T follicular helper cell (primary cell): ENCODE results near the gene CCL27.
"Not testable (repeated sequence)": the region's sequence is repeated elsewhere in the genome, so short reads cannot be mapped to it uniquely, and the experiment has no call there.

Experiments used
- DNase-seq: peaks from one replicate; pipeline ENCODE4 v3.0.0-alpha.2; 2020; ENCODE audit warnings: low read depth

Gene CCL27

DNA sequence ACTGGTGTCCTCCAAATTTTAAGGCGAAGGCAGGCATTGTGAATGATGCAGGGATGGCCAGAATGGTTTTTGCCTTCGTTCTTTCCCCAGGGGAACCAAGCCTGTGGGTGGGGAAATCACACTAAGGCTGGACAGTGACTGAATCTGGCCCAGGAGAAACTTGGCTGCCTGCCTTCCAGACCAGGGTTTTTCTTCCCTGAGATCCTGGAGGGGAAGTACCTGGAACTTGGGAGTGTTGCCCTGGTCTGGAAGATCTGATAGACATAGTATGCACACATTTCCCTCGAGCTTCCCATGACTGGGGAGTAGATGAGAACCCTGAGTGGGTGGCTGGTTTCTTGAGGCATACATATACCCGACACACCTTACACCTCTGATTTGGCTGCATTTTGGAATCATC, 11.1 kb downstream of the CCL27 start:
- DNase-seq = no peak

DNA sequence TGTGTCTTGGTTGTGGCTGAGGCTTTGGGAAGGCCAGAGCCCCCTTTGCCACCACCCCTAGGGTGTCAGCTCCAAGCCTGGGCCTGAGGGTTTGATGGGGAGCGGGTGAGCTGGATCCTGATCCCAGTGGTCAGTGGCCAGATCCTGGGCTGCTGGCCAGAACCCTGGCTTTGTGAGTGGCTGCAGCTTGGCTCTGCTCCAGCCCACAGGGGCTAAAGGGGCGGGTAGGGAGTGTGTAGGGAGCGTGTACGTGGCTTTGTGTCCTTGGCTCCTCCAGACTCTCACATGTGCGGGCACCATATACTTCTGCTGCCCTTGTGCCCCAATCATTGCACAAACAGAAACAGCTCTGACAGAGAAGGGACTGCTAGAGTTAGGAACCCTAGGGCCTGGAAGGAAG, 11.6 kb downstream of the CCL27 start:
- no peak for DNase-seq

DNA sequence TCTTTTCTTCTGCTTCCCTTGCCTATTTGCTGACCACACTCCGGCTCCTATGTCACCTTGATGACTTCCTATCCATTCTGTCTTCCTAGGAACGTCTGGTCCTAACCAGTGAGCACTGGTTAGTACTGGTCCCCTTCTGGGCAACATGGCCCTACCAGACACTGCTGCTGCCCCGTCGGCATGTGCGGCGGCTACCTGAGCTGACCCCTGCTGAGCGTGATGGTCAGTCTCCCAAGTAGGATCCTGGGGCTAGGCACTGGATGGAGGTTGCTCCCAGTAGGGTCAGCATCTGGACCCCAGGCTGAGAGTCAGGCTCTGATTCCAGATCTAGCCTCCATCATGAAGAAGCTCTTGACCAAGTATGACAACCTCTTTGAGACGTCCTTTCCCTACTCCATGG, 13.8 kb downstream of the CCL27 start:
- DNase-seq = no peak

DNA sequence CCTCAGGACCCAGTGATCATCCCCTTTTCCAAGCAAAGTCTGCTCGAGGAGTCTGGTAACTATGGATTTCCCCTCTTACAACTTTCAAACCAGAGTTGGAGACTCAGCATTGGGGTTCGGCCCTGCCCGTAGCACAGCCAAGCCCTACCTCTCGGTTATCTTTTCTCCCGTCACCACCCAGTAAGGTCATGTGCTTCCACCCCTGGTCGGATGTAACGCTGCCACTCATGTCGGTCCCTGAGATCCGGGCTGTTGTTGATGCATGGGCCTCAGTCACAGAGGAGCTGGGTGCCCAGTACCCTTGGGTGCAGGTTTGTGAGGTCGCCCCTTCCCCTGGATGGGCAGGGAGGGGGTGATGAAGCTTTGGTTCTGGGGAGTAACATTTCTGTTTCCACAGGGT, 14.8 kb downstream of the CCL27 start:
- DNase-seq = no peak

DNA sequence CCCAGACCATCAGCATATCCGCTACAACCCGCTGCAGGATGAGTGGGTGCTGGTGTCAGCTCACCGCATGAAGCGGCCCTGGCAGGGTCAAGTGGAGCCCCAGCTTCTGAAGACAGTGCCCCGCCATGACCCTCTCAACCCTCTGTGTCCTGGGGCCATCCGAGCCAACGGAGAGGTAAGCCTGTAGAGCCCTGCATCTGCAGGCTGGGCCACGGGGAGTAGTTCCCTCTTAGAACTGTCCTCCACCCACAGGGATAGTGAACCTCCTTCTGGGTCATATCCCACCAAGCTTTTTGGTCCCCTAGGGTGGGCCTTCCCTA, 15.4 kb downstream of the CCL27 start:
- DNase-seq = no peak

DNA sequence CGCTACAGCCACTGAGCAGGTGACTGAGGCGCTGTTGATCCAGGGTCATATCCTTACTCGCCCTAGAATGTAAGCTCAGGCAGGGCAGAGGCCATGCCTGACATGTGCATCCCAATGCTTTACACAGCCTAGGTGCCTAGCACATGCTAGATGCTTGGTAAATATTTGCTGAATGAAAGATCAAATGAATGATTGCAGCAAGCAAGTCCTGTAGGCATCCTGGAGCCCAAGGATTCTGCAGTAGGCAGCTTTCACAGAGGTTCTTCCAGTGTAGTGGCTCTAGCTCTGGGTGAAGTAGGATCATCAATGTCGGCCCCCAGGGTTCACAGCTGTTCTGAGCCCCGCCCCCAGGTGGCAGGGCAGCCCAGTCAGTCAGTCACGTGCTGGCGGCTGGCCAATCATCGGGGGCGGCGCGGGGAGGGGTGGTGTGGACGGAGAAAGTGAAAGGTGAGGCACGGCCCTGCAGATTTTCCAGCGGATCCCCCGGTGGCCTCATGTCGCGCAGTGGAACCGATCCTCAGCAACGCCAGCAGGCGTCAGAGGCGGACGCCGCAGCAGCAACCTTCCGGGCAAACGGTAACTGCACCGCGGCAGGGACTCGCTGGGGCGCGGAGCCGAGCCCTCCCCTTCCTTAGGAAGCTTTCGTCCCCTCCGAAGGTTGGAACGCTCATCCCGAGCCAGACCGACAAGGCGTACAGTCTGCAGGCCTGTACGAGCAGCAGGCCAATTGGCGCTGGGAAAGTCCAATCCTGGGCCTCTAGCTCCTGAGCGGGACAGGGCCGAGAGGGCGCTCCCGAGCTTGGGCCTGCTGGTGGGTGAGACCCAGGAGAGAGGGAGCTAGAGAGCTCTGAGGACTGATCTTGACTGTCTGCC, 16.0 kb downstream of the CCL27 start, which contains the start of gene GALT:
Gene GALT, plus strand, starts transcription at position 465 of the 873 bp plus-strand sequence. Its CDS starts 30 bp downstream, at position 495.
- peak; percentile 95 for DNase-seq

DNA sequence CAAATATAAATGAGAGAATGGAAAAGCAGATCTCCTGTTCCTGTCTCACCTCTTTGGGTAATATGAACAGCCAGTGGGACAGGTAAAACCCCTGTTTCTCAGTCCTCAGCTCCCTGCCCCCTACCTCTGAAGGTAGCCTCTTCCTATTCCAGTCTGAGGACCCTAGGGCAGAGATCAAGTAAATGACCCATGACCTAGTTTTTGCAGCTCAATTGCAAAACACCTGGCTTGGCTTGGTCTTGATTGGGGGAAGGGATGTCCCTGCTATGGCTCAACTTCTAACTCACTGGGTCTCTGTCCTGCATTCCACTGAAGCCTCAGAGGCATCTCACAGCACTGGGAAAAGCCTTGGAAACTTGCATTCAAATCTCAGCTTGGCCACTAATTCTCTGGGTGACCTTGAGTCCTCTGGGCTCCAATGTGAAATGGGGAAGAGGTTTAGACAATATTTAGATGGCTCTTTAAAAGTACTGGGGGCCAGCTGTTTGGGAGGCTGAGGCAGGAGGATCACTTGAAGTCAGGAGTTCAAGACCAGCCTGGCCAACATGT, 17.6 kb downstream of the CCL27 start:
- no peak for DNase-seq

DNA sequence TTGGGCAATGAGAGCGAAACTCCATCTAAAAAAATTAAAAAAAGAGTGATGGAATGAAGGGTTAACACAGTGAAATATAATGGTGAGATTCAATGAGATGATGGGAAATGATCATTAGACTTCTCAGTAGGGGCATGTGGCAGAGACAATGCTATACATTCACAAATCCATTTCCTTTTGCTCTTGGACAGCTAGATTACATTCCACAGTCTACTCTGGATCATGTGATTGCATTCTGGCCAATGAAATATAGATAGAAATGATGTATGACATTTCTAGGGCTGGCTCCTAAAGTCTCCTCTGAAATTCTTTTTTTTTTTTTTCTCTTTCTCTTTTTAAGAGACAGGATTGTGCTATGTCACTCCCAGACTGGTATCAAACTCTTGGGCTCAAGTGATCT, 19.8 kb downstream of the CCL27 start:
- no peak for DNase-seq

DNA sequence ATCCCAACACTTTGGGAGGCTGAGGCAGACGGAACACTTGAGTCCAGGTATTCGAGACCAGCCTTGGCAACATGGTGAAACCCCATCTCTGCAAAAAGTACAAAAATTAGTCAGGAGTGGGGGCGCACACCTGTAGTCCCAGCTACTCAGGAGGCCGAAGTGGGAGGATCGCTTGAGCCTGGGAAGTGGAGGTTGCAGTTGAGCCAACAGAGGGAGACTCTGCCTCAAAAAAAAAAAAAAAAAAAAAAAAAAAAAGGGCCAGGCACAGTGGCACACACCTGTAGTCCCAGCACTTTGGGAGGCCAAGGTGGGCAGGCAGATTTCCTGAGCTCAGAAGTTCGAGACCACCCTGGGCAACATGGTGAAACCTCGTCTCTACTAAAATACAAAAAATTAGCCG, 23.1 kb downstream of the CCL27 start:
- DNase-seq = not testable (repeated sequence)

DNA sequence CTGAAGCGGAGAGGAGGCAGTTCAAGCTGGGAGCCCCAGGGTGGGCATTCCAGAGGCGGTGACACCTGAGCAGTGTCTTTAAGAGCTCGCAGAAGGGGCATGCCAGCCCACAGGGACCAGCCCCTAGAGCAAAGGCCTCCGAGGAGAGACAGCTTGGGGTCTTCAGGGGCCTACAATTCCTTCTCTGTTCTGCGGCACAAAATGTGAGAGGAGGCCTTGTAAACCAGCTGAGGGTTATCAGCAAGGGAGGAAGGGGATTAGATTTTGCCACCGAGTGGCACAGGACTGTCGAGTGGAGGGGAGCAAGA, 24.4 kb downstream of the CCL27 start:
- no peak for DNase-seq

DNA sequence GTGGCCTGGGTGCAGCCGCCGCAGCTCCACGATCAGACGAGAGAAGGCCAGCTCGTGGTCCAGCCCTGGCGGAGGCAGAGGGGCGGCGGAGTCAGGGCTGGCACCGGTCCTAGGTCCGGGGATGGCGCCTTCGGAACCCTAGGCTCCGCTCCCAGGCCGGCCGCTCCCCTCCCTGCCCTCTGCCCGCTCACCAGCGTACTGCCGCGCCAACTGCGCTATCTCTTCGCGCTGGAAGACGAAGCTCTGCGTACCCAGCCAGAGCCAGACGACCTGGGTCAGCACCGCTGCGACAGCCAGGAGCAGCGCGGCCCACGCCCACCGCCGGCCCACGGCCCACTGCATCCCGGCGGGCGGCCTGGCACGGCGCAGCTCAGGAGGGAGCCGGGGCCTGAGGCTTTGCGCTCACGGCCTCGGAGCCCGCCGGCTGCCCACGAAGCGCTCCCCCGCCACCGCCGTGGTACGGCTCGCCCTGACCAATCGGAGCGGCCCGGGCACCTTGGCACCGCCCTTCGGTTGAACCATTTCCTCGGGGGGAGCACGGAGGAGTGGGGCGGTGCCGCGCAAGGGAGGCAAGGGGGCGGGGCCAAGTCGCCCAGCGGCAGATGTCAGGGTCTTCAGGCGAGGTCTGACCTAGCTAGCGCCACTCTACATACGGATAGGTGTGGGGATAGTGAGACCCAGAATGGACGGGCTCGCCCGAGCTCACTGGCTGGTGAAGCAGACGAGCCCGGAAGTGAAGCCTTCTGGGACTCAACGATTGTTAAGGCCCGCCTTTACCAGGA, 24.9 kb downstream of the CCL27 start, which contains the start of gene SIGMAR1:
Gene SIGMAR1, minus strand, starts transcription at position 432 of the 782 bp plus-strand sequence. Its CDS starts 90 bp downstream, at position 342.
- DNase-seq = peak; percentile 88

DNA sequence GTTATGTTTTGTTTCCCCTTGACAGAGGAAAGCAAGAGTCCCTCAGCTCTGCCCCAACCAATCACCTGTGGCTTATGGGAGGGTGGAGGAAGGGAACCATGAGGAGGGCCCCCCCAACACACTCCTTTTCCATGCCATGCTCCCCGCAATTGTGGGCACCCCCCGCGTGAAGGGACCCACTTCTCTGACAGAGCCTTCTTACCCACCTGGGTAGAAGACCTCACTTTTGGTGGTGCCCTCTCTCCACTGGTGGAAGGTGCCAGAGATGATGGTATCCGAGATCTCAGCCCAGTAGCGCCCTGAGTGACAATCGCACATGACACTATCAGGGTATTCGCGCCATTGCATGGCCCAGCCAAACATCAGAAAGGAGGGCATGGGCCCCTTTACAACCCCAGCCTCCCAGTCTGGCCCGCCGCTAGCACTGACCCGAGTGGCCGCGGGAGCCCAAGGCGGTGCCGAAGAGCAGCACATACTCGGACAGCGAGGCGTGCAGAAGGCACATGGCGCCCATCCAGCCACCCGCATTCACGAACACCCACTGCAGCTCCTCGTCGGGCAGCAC, 25.6 kb downstream of the CCL27 start:
- DNase-seq = no peak

DNA sequence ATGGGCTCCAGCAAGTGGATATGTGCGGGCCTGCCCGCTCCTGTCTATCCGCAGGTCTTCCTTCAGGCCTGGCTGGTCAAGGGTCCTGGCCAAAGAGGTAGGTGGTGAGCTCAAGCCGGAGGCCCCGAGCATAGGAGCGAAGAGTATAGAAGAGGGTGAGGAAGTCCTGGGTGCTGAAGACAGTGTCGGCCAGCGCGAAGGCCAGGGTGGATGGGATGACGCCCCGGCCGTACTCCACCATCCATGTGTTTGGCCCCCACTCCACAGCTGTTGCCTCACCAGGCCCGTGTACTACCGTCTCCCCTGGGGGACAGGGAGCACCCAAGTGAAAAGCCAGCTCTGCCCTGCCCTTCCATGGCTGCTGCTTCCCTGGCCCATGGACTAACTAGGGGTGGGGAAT, 26.9 kb downstream of the CCL27 start:
- no peak for DNase-seq

DNA sequence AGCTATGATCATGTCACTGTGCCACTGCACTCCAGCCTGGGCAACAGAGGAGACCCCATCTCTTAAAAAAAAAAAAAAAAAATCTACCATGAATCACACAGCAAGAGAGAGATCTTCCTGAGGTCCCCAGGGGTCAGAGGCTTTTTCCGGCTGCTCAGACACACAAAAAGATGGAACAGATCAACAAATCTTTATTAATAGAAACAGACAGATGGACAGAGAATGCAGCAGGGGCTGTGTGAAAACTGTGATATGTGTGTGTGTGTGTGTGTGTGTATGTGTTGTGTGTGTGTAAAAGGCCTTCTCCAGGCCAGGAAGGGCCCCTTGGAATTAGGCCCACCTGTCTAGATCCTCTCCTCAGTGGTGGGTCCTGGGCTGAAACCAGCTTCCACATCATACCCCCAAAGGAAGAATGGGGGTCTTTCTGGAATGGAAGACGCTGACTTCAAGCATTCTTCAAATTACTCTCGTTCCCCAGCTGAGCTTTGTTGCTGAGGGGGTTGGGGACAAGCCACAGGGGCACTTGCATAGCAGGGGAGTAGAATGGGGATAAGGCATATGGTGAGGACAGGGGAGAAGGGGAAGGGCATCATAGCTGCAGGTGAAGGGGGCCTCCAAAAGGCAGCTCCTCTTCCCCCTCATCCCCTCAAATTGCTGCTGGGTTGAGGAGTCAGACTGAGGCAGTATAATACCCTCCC, 27.8 kb downstream of the CCL27 start:
- DNase-seq = no peak

DNA sequence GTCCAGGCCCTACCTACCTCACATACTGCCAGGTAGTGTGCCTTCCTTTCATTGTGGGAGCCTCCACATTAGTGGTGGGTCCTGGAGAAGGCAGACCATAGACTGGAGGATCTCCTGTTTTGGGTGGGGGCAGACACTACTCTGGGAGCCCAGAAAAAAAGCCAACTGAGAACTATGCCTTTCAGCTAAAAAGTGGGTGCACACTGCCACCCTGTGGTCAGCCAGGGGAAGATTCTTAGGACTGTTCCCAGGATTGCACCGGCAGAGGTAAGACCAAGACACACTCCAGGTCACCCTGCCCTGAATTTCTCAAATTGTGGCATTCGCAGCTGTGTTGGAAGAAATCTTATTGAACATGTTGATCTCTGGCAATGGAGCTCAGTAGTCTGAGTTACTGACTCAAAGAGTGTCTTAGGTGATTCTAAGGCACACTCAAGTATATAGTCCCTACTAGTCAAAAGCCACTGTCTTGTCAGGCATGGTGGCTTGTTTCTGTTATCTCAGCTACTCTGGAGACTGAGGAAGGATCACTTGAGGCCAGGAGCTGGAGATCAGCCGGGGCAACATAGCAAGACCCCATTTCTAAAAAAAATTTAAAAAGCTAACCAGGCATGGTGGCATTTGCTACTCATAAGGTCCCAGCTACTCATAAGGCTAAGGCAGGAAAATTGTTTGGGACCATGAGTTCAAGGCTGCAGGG, 28.5 kb downstream of the CCL27 start:
- DNase-seq = peak; percentile 64

DNA sequence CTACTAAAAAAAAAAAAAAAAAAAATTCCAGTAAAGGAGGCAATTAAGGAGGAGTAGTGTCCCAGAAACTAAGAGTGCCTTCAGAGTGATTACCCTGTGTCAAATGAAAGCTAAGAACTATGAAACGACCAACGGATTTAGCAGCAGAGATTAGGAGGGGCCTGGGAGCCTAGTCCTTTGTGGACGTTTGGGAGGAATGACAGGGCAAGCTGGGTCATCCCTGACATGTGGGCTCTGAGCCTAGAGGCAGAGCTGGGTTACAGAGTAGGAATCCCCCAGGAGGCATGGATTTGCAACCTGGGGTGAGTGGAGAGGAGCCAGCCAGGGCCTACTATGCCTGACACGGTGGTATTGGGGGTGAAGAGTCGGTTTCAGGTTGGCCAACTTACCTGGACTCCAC, 29.3 kb downstream of the CCL27 start:
- no peak for DNase-seq

DNA sequence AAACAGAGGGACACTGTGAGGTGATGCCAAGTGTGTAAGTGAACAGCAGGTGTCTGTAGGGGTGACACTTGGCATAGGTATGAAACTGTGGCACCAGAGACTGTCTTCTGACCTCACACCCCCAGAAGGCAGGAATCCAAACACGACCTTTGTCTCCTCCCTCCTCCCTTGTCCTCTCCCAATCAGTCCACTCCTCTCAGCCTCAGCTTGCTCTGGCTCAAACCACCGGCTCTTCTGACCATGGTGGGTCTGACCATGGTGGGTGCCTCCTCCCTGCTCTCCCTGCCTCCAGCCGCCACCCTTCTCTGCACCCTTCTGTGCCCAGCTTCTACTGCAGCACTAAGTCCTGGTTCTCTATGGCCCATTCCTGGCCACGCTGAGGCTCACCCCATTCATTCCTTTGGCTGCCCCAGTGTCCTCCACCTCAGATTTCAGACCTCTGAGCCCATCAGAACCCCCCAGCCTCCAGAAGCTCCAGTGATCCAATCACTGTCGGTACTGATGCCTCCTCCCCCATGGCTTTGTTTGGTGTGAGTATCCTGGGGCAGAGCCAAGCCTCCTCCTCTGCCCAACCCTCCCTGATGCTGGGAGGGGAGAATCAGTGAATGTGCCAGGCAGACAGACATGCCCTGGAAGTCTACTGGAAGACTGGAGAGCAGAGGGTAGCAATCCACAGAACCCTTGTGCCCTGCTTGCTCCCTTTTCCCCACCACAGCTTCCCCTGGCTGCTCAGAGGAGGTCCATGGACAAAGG, 31.9 kb downstream of the CCL27 start:
- DNase-seq = no peak

DNA sequence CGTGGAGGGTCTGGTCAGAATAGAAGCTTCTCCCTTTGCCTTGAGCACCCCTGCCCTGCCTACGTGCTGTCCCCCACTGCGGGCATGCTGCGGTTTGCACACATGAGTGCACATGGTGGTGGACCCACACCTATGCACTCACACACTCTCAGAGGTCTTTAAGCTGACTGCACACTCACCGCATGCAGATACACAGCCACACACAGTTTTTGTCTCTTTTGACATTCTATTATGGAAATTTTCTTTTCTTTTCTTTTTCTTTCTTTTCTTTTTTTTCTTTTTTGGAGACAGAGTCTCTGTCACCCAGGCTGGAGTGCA, 33.0 kb downstream of the CCL27 start:
- DNase-seq = no peak

DNA sequence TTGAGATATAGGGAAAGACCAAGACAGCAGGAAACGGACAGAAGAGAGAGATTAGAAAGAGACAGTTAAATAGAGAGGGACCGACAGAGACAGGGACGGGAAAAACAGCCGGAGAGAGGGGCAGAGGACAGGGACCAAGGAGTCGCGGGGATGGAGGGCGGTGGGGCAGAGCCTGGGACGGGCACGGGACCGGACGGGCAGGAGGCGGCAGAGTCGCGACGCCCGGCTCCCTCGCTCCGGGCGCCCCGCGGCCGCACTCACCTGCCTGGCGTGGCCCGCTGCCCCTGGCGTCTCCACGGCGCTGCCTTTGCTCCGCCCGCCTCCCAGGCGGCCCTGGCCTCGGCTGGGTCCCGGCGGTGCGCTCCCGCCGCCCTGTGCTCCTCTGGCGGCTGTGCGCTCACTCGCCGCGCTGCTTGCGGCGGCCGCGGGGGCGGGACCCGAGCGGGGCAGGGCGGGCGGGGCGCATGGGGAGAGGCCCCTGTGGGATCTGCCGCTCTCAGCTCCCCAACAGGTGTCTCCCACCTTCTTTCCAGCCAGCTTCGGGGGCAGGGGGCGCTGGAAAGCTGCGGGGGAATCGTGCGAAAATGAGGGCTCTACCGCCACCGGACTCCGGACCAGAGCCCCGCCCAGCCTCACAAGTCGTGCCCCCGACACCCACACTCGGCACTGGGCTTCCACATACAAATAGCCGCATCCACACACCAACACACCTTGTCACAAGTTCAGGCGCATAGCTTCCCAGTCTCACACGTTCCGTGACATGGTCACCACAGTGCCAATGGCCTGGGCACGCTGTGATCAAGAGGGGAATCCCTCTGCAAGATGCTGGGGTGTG, 33.6 kb downstream of the CCL27 start, which contains the start of gene ARID3C:
Gene ARID3C, minus strand, starts transcription at position 411 of the 835 bp plus-strand sequence. CDS start 1,052 bp downstream, outside the sequence.
- no peak for DNase-seq
